Fibroblast of lung (primary cell): ENCODE results near the gene USP6.

Experiments used
- CTCF ChIP-seq, 2 donors: IDR thresholded peaks in 1 of 2; conservative IDR thresholded peaks in 1 of 2; 1 replicate in 1 of 2; 2 replicates in 1 of 2; pipeline ENCODE4 v1.5.1; 2011 to 2012; ENCODE audit warnings: low read length in 2 of 2, control low read depth in 1 of 2, inconsistent platforms in 1 of 2, low read depth in 1 of 2, mild to moderate bottlenecking in 1 of 2
- EZH2 ChIP-seq: IDR thresholded peaks from 2 replicates; pipeline ENCODE4 v1.5.1; 2012; ENCODE audit warnings: low read length, control low read depth, mild to moderate bottlenecking; ENCODE audit errors: missing control alignments

- TF ChIP-seq CTCF (conservative IDR thresholded peaks at IDR 0.05 in 1 of 2, IDR thresholded peaks at IDR 0.05 in 1 of 2; ENCODE audit: low read depth in 1 of 2, low read length in 2 of 2) (no peak), EZH2 (no peak)
Observed at GRCh38 chr17:5111402-5112204, 4.2 kb upstream of the USP6 start, which contains the start of gene ZNF232.
